B cell (primary cell): Measurements from ENCODE around the gene ST6GAL1. TPM values are rescaled to one million over a fixed set of nuclear protein-coding genes. Genes with fewer than 3 reads are reported as not detected.

Experiments used
- ATAC-seq: fragments of 200-7000 bp; cut with Tn5 transposase; one replicate; pipeline ENCODE4 v1.10.0; 2021; ENCODE audit warnings: low read depth, mild to moderate bottlenecking, moderate number of reproducible peaks, moderate library complexity
- CTCF ChIA-PET: fragments of 350-600 bp; sonication (Branson Sonifier 250); formaldehyde crosslinking; loops from one replicate; lab custom pipeline; 2021; ENCODE audit warnings: antibody characterized with exemption, inconsistent platforms; lab: Charles Lee
- POLR2A ChIA-PET: fragments of 350-600 bp; sonication (Branson Sonifier 250); formaldehyde crosslinking; loops from one replicate; lab custom pipeline; 2021; ENCODE audit warnings: antibody characterized with exemption; lab: Charles Lee
- DNase-seq: peaks from one replicate; pipeline ENCODE4 v3.0.0; 2013
- H2AFZ ChIP-seq: 2 replicates; pipeline ENCODE4 v1.6.1; 2012; ENCODE audit warnings: mild to moderate bottlenecking, low read depth, low read length; ENCODE audit not compliant: insufficient read depth, poor library complexity, severe bottlenecking
- H3K27ac ChIP-seq, 2 donors: 1 replicate in 1 of 2; 2 replicates in 1 of 2; pipeline ENCODE4 v1.5.1; 2012 to 2013; ENCODE audit warnings: low read length in 2 of 2, mild to moderate bottlenecking in 2 of 2, moderate library complexity in 1 of 2
- H3K27me3 ChIP-seq, 4 experiments: fragments of 200-600 bp in 1 of 4; sonication (generic) in 1 of 4; replicated peaks in 1 of 4; 1 replicate in 2 of 4; 2 replicates in 2 of 4; pipeline versions ENCODE4 v1.6.1 to v1.7.0; 2013 to 2016; ENCODE audit warnings: low read length in 3 of 4, mild to moderate bottlenecking in 2 of 4, mixed read lengths in 1 of 4, moderate library complexity in 1 of 4; ENCODE audit not compliant: insufficient read depth in 4 of 4, control insufficient read depth in 3 of 4; ENCODE audit errors: control extremely low read depth in 1 of 4
- H3K36me3 ChIP-seq, 2 experiments: replicated peaks in 1 of 2; 1 replicate in 1 of 2; 2 replicates in 1 of 2; pipeline versions ENCODE4 v1.6.1 to v1.7.1; 2013; ENCODE audit warnings: low read length in 1 of 2; ENCODE audit not compliant: insufficient read depth in 2 of 2, control insufficient read depth in 1 of 2; ENCODE audit errors: control extremely low read depth in 1 of 2, extremely low read depth in 1 of 2
- H3K4me1 ChIP-seq, 2 donors: fragments of 200-600 bp in 1 of 2; sonication (generic) in 1 of 2; 1 replicate in 1 of 2; 2 replicates in 1 of 2; pipeline versions ENCODE4 v1.5.1 to v1.6.1; 2013 to 2017; ENCODE audit warnings: low read length in 2 of 2; ENCODE audit not compliant: control insufficient read depth in 2 of 2, insufficient read depth in 2 of 2
- H3K4me2 ChIP-seq: replicated peaks from 2 replicates; pipeline ENCODE3; 2012; ENCODE audit warnings: mild to moderate bottlenecking, low read depth, low read length; ENCODE audit not compliant: poor library complexity, severe bottlenecking
- H3K4me3 ChIP-seq, 5 experiments: fragments of 200-600 bp in 1 of 5; sonication (generic) in 1 of 5; 1 replicate in 3 of 5; 2 replicates in 2 of 5; pipeline versions ENCODE4 v1.5.1 to v1.7.0; 2011 to 2016; ENCODE audit warnings: low read length in 4 of 5, mild to moderate bottlenecking in 4 of 5, low read depth in 2 of 5, control low read depth in 1 of 5, moderate library complexity in 1 of 5; ENCODE audit not compliant: insufficient read depth in 1 of 5; ENCODE audit errors: control extremely low read depth in 1 of 5, extremely low read depth in 1 of 5
- H3K79me2 ChIP-seq: fragments of 200-600 bp; sonication (generic); one replicate; pipeline ENCODE4 v1.6.0; 2016; ENCODE audit warnings: low read length; ENCODE audit not compliant: control insufficient read depth, insufficient read depth
- H3K9ac ChIP-seq: fragments of 200-600 bp; sonication (generic); 2 replicates; pipeline ENCODE4 v1.6.1; 2017; ENCODE audit warnings: mild to moderate bottlenecking, low read length, moderate library complexity
- H3K9me3 ChIP-seq, 3 donors: one replicate each; pipeline versions ENCODE4 v1.6.1 to v1.7.1; 2013; ENCODE audit warnings: low read length in 2 of 3; ENCODE audit not compliant: control insufficient read depth in 2 of 3, insufficient read depth in 1 of 3; ENCODE audit errors: control extremely low read depth in 1 of 3
- H4K20me1 ChIP-seq: 2 replicates; pipeline ENCODE4 v1.6.0; 2012; ENCODE audit warnings: mild to moderate bottlenecking, low read length; ENCODE audit not compliant: insufficient read depth, control insufficient read depth, poor library complexity, severe bottlenecking
- H3K27ac Mint-ChIP-seq: one replicate; pipeline ENCODE4 v1.8.0; 2021; ENCODE audit warnings: mixed read lengths
- H3K27me3 Mint-ChIP-seq: one replicate; pipeline ENCODE4 v1.8.0; 2021; ENCODE audit warnings: mixed read lengths
- H3K4me1 Mint-ChIP-seq: one replicate; pipeline ENCODE4 v1.8.0; 2021; ENCODE audit warnings: mixed read lengths
- H3K4me3 Mint-ChIP-seq: one replicate; pipeline ENCODE4 v1.8.0; 2021; ENCODE audit warnings: mixed read lengths
- H3K9me3 Mint-ChIP-seq: one replicate; pipeline ENCODE4 v1.8.0; 2022; ENCODE audit warnings: mixed read lengths; ENCODE audit not compliant: insufficient read depth
- CTCF ChIP-seq: fragments of 200-600 bp; IDR thresholded peaks from one replicate; pipeline ENCODE4 v1.8.0; 2022; ENCODE audit warnings: antibody characterized with exemption, mild to moderate bottlenecking
- EZH2 ChIP-seq: IDR thresholded peaks from 2 replicates; pipeline ENCODE4 v1.6.1; 2012; ENCODE audit warnings: borderline replicate concordance, low read depth, mild to moderate bottlenecking, moderate library complexity, low read length; ENCODE audit not compliant: insufficient read depth, poor library complexity, severe bottlenecking
- WGBS: methylation state at CpG from one replicate; pipeline ENCODE4 v1.1.5; 2013; ENCODE audit warnings: missing lambda C conversion rate; ENCODE audit not compliant: insufficient coverage; 5-methylcytosine and 5-hydroxymethylcytosine counted together
- intact Hi-C: fragments of 100-400 bp; cut with micrococcal nuclease; formaldehyde crosslinking; loops from one replicate; pipeline ENCODE4 v1.10.0; 2022
- polyA plus RNA-seq: library from polyadenylated mRNA; depleted of rRNA; stranded (reverse); fragments of >200 nt; gene quantifications from 2 replicates; pipeline ENCODE4 v1.2.3, GENCODE V29; 2012
- total RNA-seq, 2 donors: library from RNA; stranded (reverse); fragments of 120-200 nt in 1 of 2; gene quantifications; 1 replicate in 1 of 2; 2 replicates in 1 of 2; pipeline versions ENCODE4 v1.2.3 to v1.2.4, GENCODE V29; 2013 to 2022

Gene ST6GAL1
- total and polyA plus RNA-seq, 2 donors (not counting 1 experiment from before 2014, with no cell fraction given), result 174 to 563 TPM

DNA sequence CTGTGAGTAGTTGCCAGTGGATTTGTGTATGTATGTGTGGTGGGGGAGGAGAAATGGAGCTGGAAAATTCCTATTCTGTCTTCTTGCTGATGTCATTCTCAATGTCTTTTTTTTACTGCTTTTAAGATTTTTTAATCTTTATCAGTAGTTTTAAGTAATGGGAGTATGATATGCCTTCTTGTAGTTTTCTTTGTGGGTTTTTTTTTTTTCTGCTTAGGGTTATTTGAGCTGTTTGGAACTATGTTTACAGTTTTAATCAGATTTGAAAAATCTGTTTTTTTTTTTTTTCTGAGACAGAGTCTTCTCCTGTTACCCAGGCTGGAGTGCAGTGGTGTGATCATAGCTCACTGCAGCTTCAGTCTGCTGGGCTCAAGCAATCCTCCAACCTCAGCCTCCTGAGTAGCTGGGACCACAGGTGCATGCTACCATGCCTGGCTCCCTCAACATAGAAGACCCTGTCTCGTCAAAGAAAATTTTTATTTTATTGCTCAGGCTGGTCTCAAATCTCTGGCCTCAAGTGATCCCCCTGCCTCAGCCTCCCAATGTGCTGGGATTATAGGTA, 171.8 kb downstream of the ST6GAL1 start:
- Histone ChIP-seq H3K79me2 (no peaks in the 10 kb centered on the region), H3K4me3 (peak overlapping the region in 4 of 5 experiments; percentile 3 to 46 (median 24)), H3K36me3 (no peaks in the 10 kb centered on the region), H2AFZ (peak overlapping the region; percentile 68), H3K9ac (peak overlapping the region; percentile 40), H4K20me1 (no peaks in the 10 kb centered on the region), H3K4me1 (peaks cover 10 to 11% of the 10 kb centered on the region in 2 donors), H3K9me3 (peaks cover 0 to 1% (median 0%) of the 10 kb centered on the region in 3 donors), H3K4me2 (peak overlapping the region; percentile 58), H3K27me3 (no peaks in the 10 kb centered on the region), H3K27ac (peak overlapping the region in 1 of 2 donors; percentile 14)
- TF ChIP-seq EZH2 (no peak), CTCF (no peak)
- Mint-ChIP-seq H3K9me3 (no peaks in the 10 kb centered on the region), H3K4me1 (peaks cover 23% of the 10 kb centered on the region), H3K27me3 (no peaks in the 10 kb centered on the region), H3K4me3 (peak overlapping the region; percentile 74), H3K27ac (peak overlapping the region; percentile 26)
- intact Hi-C loops, result loop anchor here (5.0 kb wide), 1 partner anchor 35 kb away; no protein-coding TSS in a partner anchor
- no CpG with 5 or more reads among the region's 1 CpG for WGBS
- ATAC-seq, result no peak
- CTCF ChIA-PET, result interaction anchor here (0.7 to 6.1 kb wide), 10 partner anchors 12 to 487 kb away, joined by 3 to 56 read pairs (median 6); no protein-coding TSS in a partner anchor
- POLR2A ChIA-PET, result interaction anchor here (0.6 to 1.4 kb wide), 2 partner anchors 29 to 319 kb away, joined by 3 to 5 read pairs; partner anchors contain the start of gene EIF4A2
- no peak for DNase-seq

DNA sequence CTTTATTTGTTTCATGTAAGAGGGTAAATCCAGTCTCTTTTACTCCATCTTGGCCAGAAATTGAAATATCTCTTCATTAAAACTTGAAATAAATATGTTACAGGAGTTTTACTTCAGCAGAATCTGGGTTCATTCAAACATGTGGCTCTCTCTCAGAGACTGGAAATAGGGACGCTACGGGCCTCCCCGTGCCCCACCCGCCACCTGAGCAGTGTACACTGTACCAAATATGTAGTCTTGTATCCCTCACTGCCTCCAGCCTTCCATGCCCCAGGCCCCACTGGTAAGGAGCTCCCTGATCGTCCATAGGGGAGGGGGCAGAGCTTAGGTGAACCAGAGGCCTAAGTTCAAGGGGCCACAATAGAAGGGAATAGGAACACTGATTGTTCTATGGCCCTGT, 172.9 kb downstream of the ST6GAL1 start:
- no peaks in the 10 kb centered on the region for H3K27me3 ChIP-seq
- peaks cover 10 to 11% of the 10 kb centered on the region in 2 donors for H3K4me1 ChIP-seq
- WGBS, result 100% methylated on average over 4 of the region's 5 CpGs
- DNase-seq (no peak), ATAC-seq (no peak)
- H4K20me1 ChIP-seq, result no peaks in the 10 kb centered on the region
- Mint-ChIP-seq H3K27ac (no peak overlapping the region), H3K27me3 (no peaks in the 10 kb centered on the region), H3K4me3 (no peak overlapping the region), H3K9me3 (no peaks in the 10 kb centered on the region), H3K4me1 (peaks cover 17% of the 10 kb centered on the region)
- ChIA-PET CTCF (interaction anchor here (1.2 to 6.1 kb wide), 4 partner anchors 11 to 254 kb away, joined by 4 to 56 read pairs (median 8); no protein-coding TSS in a partner anchor), POLR2A (no interaction called here)
- no peak overlapping the region for H3K27ac ChIP-seq
- no peaks in the 10 kb centered on the region for H3K36me3 ChIP-seq
- H3K79me2 ChIP-seq, result no peaks in the 10 kb centered on the region
- H3K9me3 ChIP-seq, result peaks cover 0 to 1% (median 0%) of the 10 kb centered on the region in 3 donors
- no peak overlapping the region for H3K4me3 ChIP-seq
- no peak overlapping the region for H3K4me2 ChIP-seq
- intact Hi-C loops, result loop anchor here (5.0 kb wide), 1 partner anchor 36 kb away; no protein-coding TSS in a partner anchor
- no peak for TF ChIP-seq EZH2
- TF ChIP-seq CTCF, result no peak
- no peak overlapping the region for H3K9ac ChIP-seq
- no peak overlapping the region for H2AFZ ChIP-seq
